Epithelial cell of proximal tubule (primary cell): ENCODE data around the gene PRTFDC1. TPM values are rescaled to one million over a fixed set of nuclear protein-coding genes. Genes with fewer than 3 reads are reported as not detected.

ENCODE experiments used
- DNase-seq: peaks from one replicate; pipeline ENCODE4 v3.0.0-alpha.2; 2011; ENCODE audit warnings: low read depth
- H3K4me3 ChIP-seq: 2 replicates; pipeline ENCODE4 v1.5.1; 2011; ENCODE audit warnings: low read depth, mild to moderate bottlenecking, low read length
- CTCF ChIP-seq: conservative IDR thresholded peaks from 2 replicates; pipeline ENCODE4 v1.5.1; 2012; ENCODE audit warnings: low read depth, mild to moderate bottlenecking, low read length
- total RNA-seq: library from RNA; depleted of rRNA; stranded (reverse); fragments of >200 nt; gene quantifications from 2 replicates; pipeline ENCODE4 v1.2.3, GENCODE V29; 2015

Gene PRTFDC1
- total RNA-seq, 1 donor from 2014 or later: 25.7 TPM

- no peak for DNase-seq
- no peak for TF ChIP-seq CTCF
- H3K4me3 ChIP-seq: no peak overlapping the region
These were observed 36.6 kb upstream of the PRTFDC1 start for GRCh38 chr10:24988831-24989640.

- no peak overlapping the region for H3K4me3 ChIP-seq
- DNase-seq: no peak
- no peak for TF ChIP-seq CTCF
These were observed 32.5 kb upstream of the PRTFDC1 start for GRCh38 chr10:24984906-24985305.

- H3K4me3 ChIP-seq: no peak overlapping the region
- TF ChIP-seq CTCF: no peak
- DNase-seq: no peak
These were observed 31.5 kb upstream of the PRTFDC1 start for GRCh38 chr10:24983946-24984345.

GRCh38 chr10:24983130-24983529 is 30.7 kb upstream of the PRTFDC1 start:
- DNase-seq: no peak
- H3K4me3 ChIP-seq: no peak overlapping the region
- TF ChIP-seq CTCF: no peak

GRCh38 chr10:24982319-24983112 is 30.1 kb upstream of the PRTFDC1 start:
- H3K4me3 ChIP-seq: no peak overlapping the region
- TF ChIP-seq CTCF: no peak
- DNase-seq: no peak

- H3K4me3 ChIP-seq: no peak overlapping the region
- no peak for TF ChIP-seq CTCF
- DNase-seq: no peak
These were observed 28.8 kb upstream of the PRTFDC1 start for GRCh38 chr10:24981161-24981710.
